GM21786 (cell line): ENCODE data around the gene IGSF8.
A peak's percentile ranks its signal among the peaks of the same experiment; 100 is the strongest.

Experiments used
- ATAC-seq: cut with Tn5 transposase; IDR thresholded peaks from one replicate; pipeline ENCODE4 v1.9.1; 2021; ENCODE audit not compliant: unreplicated experiment

IGSF8 gene

DNA sequence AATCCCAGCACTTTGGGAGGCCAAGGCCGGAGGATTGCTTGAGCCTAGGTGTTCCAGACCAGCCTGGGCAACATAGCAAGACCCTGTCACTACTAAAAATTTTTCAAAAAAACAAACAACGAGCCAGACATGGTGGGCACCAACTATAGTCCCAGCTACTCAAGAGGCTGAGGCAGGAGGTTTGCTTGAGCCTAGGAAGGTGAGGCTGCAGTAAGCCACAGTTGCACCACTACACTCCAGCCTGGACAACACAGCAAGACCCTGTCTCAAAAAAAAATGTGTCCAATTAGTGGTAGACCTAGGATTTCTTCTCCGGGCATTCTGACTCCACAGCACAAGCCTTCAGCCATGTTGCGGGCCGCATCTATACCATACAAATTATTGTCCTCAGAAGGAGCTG, 6.7 kb upstream of the IGSF8 start:
- no peak for ATAC-seq

DNA sequence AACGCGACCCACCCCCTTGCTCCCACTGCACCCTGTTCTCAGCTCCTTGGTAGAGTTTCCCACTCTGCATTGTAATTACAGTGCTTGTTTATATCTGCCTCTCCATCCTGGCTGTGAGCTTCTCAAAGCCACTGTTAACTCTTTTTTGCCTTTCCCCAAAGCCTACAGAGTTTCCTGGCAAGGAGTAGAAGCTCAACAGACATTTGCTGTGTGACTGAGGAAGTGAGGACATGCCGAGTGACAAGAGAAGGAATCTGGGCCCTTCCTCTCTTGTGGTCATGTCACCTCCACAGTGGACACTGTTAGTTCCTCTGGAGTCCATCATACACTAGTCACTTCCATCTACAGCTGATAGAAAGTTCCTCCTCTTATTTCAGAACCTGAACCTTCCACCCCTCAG, 6.1 kb upstream of the IGSF8 start:
- ATAC-seq: no peak

DNA sequence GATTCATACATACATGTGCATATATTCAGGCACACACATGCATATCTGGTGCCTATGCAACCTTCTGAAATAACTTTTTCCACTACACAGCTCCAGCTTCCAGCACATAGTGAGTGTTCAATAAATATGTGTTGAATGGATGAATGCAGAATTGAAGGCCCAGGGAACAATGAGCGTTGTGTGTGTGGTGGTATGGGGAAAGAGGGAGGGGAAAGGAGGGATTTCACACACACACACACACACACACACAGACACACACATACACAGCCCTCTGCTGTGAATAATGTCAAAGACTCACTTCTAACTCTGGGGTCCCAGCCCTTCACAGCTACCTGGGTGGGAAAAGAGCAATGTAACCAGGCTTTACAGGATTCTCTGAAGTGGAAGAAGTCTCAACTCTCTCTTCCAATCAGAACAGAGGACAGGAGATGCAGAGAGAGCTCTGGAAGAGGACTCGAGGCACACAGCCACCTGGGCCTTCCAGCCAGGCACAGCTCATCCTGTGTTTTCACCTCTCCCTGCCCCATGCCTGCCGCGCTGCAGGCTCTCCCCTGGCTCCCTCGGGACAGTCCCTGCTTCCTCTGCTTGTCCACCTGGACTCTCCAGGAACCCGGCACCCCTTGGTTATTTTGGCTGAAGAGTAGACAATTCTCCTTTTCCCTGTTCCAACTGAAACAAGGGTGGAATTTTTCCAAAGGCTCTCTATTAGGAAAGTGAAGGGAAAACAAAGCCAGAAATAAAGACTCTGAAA, 5.4 kb upstream of the IGSF8 start:
- no peak for ATAC-seq

DNA sequence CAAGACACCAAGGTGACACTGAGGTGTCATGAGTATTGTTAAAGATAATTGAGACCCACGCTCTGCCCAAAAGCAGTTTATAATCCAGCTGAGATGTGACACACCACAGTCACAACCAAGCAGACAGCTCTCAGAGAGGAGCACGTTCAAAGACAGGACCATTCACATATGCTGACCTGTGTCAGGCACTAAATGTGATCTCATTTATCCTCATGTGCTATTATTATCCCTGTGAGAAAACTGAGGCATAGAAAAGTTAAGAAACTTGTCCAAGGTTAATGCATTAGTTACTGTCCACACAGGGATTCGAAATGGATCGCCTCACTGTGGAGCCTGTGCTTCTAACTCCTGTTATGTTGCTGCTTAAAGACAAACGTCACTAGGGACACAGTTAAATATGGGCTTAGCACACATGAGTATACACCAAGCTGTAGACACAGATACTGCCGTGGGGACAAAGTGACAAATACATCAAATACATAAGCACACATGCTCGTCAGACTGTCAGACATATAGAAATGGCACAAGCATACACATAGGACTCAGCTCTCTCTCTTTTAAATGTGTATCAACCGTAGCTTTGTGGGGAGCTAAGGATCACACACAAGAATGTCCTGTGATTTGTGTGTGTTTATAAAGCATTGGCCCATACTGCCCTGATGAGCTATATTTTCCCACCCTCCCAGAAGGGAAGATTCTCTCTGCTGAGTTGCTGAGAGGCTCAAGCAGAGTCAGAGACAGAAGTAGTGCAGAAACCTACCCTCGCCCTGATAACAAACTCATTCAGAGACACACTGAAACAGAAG, 3.5 kb upstream of the IGSF8 start:
- no peak for ATAC-seq

DNA sequence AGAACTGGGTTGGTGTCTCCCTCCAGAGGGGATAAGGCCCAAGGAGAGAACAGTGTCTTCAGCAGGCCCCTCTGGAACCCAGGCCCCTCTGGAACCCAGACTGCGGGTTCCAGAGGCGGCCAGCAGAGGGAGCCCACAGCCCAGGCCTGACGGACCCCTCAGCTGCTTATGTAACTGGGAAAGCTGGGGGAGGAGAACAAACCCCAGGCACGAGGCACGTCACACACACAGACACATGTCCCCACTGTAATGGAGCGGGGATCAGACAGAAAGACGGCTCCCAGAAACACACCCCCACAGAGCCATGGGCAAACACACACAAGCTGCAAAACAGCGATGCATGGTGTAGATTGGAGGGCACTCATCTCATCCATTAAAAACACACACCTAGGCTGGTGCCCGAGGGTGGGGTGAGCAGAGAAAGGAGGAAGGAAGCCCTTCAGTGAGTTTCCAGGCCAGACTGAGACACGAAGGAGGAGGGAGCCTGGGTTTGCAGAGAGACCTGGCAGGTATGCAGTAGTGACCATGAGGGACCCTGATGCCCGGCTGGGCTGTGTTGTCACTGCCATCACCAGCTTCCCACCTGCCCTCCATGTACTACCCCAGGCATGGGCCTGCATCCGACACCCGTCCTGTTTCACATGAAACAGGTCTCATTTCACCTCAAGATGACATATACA, 2.8 kb upstream of the IGSF8 start:
- peak; percentile 29 for ATAC-seq

DNA sequence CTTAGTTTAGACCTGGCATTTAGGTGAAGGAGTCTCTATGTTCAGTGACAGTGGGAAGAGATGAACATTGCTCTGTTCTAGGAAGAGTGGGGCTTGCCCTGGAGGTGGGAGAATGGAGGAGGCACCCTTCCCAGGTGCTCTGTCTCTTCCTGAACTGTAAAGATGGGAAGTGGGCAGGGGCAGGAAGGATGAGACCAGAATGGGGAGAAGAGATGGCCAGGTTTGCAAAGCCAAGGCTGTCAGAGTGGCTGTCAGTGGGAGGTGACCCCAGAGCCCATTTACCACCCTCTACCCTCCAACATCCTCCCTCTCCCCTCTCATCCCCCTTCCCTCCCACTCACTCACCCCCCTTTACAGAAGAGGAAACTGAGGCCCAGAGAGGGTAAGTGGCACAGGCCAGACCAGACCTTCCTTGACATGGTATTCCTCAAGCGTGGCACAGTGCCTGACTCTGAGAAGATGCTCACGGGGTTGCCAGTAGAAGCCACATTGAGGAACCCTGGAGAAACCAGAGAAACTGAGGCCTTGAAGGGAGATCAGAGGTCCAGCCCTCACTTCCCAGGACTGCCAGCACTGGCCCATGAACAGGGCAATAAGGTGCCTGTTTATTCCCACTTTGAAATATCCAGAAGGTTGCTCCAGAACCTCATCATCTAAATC, 1.4 kb upstream of the IGSF8 start:
- no peak for ATAC-seq

DNA sequence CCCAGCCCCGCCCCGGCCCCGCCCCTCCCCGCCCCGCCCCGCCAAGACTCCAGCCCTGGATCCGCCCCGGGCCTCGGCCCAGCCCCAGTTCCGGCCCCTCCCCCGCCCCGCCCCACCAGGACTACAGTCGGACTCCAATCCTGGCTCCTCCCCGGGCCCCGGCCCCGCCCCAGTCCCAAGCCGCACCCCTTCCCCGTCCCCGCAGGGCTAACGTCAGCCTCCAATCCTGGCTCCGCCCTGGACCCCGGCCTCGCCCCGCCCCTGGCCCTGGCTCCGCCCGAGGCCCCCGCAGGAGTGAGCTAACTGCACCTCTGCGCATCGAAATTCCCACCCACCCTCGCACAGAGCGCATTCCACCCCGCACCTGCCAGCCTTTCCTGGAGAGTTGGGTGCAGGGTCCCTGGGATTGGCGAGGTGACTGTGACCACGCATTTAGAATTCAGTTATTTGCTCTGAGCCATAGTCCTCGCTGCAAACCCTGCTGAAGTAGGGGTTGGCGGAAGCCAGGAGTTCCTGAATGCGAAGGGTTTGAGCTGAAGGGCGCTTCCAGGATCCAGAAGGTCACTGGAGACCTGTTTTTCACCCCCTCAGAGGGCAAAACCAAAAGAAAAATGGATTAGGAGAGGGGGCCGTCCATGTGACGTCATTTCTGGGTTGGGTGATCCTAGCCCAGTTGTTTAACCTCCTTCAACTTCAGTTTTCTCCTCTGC, 588 bp upstream of the IGSF8 start:
- ATAC-seq: peak; percentile 81

DNA sequence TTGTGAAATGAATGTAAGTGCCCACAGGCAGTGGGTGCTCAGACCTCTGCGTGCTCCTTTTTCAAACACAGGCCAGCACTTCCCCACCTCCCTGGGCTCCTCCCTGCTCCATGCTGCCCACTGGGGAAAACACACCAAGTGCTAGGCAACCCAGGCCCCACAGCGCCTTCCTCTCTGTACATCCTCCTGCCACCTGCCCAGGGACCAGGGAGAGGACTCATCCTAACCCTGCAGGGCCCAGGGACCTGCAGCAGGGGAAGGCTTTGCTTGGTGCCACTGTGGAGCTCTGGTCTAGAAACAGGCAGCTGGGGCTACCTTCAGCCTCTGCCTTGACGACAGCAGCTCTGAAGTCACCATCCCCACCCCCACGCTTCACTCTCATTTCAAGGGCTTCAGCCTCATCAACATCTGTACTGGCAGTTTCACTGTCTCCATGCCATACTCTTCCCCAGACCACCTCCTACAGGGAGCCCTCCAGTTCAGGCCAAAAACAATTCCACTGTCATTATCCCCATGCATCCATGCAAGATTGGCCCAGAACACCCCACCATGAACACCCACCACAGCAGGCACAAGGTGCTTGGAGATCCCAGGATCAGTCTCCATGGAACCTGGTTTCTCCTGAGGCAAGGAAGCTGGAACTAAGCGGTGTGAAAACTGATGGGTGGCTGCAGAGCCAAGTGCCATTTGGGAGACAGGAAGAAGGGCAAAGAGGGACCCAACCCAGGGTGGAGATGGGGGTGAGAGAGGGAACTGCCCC, 1.1 kb downstream of the IGSF8 start:
- no peak for ATAC-seq

DNA sequence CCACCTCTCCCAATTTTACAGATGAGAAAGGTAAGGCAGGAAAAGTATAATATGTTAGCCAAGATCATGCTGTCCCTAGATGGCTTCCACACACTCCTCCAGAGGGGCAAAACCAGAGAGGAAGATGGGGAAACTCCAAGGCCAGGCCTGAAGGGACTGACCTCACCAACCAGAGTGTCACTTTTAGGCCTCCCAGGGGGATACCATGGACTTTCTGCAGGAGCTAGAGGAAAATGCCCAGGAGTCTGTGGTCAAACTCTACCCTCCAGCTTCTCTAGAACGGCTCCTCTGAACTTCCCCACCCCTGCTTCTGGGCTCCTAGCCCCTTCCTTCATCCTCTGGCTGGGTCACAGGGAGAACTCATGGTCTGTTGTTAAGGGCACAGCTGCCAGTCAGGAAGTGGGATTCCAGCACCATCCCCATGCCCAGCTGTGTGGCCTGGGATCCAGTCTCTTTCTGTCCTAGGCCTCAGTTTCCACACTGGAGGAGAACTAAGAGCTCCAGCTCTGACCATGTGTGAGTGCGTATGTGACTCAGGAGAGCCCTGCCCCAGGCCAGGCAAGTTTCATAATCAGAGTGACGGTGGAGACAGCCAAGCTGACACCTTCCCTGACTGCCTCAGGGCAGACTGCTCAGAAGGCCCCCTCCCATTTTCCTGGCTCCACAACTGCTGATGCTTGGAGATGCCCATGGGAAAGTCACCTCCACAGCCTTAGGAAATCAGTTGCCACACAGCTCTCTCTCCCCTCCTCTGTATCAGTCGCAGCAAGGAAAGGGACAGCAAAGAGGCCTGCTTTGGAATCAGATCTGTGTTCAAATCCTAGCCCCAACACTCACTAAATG, 1.9 kb downstream of the IGSF8 start:
- no peak for ATAC-seq

DNA sequence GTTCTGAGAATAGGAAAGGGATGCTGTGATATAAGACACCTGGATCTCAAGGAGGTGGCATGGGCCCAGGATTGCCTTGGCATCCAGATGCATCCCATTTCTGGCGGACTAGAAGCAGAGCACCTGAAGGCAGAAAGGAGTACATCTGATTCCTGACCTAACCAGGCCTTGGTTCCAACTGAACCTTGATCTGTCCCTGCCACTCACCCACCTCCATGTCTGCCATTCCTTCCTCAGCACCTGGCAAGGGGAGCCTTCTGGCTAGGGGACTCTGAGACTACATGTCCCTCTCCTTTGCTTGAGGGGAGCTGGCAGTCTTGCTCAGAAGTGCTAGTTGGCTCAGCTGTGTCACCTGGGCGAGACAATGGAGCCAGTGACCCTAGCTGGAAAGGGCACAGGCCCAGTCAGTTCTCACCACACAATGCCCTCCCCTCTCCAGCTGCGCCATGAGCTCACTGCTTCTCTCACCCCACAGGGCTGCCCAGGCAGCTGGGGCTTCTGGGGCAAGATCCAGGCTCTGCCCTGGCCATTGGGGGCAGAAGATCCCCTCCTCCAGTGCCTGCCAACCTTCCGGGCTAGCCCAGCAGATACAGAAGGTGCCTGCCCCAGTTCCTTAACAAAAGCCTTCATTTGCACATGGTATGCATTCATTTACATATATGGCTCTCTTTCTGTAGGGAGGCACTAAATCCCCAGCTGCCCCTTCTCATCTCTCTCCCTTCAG, 2.9 kb downstream of the IGSF8 start:
- no peak for ATAC-seq

DNA sequence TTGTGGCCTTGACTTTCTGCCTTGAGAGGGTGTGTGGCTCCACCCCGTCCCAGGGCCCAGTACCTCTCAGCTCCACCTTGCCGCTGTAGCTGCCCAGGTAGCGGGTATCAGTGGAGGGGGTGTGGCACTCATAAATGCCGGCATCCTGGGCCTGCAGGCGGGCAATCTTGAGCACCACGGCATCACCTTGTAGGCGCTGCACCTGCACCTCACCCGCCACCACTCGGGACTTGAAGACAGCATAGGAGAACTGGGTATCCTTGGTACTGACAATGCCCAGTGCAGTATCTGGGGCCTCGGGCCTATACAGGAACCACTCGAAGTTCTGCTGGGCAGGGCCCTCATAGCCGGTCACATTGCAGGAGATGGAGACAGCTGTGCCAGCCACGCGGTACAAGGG, 3.6 kb downstream of the IGSF8 start:
- ATAC-seq: no peak

DNA sequence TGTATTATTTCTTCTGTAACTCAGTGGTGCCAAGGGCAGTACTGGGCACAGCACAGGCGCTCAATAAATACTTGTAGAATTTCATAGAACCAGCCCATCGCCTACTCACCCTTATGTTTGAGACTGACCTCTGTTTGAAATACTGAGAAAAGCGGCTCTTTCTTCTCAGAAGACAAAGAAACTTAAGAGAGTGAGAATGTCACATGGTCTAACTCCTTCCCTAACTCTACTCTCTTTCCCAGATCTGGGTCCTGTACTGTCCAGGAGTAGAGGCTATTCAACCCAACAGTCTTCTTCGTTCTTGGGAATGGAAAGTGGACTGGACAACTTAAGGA, 4.2 kb downstream of the IGSF8 start:
- no peak for ATAC-seq

DNA sequence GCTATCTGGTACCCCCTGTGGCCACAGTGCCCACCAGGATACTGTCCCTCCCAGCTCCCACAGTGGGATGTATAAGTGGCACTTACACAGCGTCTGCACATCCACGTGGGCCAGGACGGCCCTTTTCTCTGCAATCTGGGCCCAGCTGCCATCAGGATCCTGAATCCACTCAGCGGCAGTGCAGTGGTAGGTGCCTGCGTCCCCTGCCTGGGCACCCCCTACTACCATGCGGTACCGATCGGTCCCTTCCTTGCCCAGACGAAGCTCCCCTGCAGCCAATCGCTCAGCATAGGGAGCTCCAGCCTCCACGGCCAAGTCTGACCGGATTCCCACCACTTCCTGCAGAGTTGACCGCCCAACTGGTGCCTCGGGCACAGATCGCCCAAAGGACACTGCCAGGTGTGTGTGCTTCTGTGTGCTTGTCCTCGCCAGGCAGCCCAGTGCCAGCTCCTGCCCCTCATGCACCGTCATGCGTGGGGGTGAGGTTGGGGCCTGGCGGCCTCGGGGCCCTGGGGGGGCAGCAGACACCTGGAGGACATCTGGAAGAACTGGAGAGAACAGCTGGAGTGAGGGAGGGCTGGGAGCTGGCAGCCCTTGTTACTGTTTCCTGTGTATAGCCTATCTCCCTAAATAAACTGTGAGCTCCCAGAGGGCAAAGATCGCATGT, 4.7 kb downstream of the IGSF8 start:
- no peak for ATAC-seq

DNA sequence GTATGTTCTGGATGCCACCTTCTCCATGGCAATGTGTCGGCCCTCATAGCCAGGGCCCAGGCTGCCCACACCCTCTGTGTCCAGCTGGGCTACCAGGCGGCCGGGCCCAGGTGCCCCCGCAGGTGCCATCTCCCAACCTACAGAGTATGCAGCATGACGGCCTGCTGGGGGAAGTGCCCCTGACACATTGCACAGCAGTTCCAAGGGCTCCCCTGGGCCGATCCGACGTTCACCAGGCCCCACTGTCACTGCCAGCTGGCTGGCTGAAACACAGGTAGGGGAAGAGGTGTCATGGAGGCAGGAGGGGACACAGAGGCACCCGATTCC, 5.4 kb downstream of the IGSF8 start:
- no peak for ATAC-seq

DNA sequence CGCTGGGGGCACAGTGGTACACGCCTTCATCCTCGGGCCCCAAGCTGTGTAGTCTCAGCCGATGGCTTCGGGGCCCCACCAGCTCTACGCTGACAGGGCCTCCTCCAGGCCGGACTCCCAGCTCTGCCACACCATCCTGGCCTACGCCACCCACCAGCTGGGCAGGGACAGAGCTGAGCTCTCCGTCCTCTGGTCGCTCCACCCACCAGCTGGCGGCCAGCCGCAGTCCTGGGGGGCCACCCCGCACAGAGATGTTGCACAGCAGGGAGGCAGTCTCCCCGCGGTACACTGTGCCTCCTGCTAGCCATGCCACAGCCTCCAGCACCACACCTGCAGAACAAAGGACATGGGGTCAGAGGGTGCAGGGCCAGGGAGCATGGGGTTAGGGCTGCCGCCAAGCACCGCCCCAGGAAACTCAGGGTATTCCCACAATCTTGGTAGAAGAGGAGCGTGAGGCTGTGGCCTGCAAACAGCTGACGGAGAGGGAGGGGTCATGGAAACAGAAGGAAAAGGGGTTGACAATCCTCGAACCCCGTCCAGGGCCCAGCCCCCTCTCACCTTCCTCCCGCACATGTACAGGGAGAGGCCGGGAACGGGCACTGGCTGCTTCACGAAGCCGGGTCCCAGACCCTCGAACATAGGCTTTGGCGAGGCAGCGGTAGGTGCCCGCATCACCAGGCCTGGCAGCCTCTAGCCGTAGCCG, 5.9 kb downstream of the IGSF8 start:
- ATAC-seq: no peak

DNA sequence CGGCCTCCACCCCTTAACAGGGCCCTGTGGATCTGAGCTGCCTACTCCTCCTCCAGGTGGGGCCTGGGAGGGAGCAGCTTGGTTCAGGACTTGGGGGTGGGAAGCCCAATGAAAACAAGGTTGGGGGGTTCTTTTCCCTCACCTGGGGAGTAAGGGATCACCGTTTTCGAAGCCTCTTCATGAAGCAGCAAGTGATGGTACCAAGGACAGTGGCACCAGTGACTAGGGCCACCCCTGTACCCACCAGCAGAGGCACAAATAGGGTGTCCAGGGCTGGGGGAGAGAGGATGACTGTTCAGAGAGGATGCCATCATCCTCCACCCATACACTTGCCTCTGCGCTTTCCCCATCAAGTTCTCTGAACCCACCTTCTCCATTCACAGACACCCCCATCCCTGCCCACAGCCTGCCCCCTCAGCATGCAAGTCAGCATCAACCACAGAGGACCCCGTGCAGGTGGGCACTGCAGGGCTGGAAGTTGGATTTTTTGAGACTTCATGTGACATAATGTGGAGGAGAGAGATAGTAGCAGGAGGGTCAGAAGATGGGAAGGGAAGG, 6.7 kb downstream of the IGSF8 start:
- no peak for ATAC-seq

DNA sequence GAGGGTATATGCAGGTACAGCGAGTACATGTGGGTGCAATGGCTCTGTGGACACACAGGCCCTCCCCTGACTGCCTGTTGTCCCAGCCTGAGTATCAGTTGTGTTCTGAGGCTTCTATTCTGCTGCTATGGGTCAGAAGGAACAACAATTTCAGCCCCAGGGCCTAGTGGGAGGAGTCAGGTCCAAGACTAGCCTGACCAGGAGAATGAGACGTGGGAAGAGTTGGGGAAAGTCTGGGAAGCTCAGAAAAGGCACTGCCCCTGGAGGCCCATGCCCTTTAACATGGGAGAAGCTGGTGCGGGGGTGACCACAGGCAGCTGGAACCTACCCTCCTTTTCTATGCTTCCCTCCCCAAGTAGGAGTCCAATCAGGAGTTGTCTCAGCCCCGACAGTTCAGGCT, 7.7 kb downstream of the IGSF8 start:
- no peak for ATAC-seq
